ENCODE data around the gene GAR1. TPM values are rescaled to one million over a fixed set of nuclear protein-coding genes. Genes with fewer than 3 reads are reported as not detected.

Gene GAR1
- total RNA-seq, 4 donors from 2014 or later = 5.9 to 14.2 (median 11.3) TPM

DNA sequence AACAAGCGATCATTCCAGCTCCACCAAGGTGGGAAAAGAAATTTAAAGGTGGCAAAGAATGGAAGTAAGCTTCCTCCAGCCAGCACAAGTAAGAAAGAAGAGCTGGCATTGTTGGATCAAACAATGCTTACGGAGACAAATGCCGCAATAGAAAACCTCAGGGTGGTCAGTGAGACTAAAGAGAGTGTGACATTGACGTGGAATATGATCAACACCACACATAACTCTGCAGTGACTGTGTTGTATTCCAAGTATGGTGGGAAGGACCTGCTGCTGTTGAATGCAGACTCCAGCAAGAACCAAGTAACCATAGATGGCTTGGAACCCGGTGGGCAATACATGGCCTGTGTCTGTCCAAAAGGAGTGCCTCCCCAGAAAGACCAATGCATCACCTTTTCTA lies 54.5 kb downstream of the GAR1 start:
- Histone ChIP-seq H3K27me3 (no peaks in the 10 kb centered on the region), H3K27ac (no peak overlapping the region), H3K4me1 (peaks cover 0 to 11% (median 0%) of the 10 kb centered on the region in 3 donors), H3K4me3 (no peak overlapping the region), H3K9me3 (no peaks in the 10 kb centered on the region), H3K36me3 (peaks cover 0 to 11% (median 0%) of the 10 kb centered on the region in 3 donors)
- intact Hi-C loops (cut with DNase I) = no loop called here
- TF ChIP-seq POLR2A (IDR thresholded peaks at IDR 0.05) = no peak
- TF ChIP-seq, protein P1, sequence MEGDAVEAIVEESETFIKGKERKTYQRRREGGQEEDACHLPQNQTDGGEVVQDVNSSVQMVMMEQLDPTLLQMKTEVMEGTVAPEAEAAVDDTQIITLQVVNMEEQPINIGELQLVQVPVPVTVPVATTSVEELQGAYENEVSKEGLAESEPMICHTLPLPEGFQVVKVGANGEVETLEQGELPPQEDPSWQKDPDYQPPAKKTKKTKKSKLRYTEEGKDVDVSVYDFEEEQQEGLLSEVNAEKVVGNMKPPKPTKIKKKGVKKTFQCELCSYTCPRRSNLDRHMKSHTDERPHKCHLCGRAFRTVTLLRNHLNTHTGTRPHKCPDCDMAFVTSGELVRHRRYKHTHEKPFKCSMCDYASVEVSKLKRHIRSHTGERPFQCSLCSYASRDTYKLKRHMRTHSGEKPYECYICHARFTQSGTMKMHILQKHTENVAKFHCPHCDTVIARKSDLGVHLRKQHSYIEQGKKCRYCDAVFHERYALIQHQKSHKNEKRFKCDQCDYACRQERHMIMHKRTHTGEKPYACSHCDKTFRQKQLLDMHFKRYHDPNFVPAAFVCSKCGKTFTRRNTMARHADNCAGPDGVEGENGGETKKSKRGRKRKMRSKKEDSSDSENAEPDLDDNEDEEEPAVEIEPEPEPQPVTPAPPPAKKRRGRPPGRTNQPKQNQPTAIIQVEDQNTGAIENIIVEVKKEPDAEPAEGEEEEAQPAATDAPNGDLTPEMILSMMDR (IDR thresholded peaks at IDR 0.05) = no peak
- 89 to 94% methylated on average over 4 to 5 of the region's 5 CpGs for WGBS, 2 donors
- no peak for DNase-seq

DNA sequence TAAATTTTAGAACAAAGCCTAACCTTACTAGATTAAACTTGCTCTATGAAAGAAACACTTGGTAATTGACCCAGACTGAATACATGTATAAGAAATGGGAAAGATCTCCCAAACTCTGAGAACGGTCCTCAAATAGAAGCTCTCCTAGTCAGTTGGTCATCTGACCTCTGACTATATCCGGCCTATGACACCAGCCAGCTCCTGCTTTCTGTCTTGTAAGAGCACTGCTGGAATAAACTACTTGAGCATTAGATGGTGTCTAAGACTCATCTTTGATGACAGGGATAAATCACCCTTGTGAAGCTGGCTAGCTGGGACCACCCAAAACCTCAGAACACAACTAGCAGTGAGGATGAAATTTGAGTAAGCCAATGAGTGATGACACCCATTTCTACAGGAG lies 56.5 kb downstream of the GAR1 start:
- TF ChIP-seq, protein P1 (IDR thresholded peaks at IDR 0.05) = no peak
- TF ChIP-seq POLR2A (IDR thresholded peaks at IDR 0.05) = no peak
- 90 to 96% methylated on average over 2 of the region's 2 CpGs for WGBS, 2 donors

GRCh38 chr4:109872950-109873656 lies 57.5 kb downstream of the GAR1 start:
- intact Hi-C loops (cut with DNase I) = no loop called here
- Histone ChIP-seq H3K4me3 (no peak overlapping the region), H3K27me3 (no peaks in the 10 kb centered on the region), H3K36me3 (peaks cover 0 to 11% (median 0%) of the 10 kb centered on the region in 3 donors), H3K9me3 (no peaks in the 10 kb centered on the region), H3K27ac (no peak overlapping the region), H3K4me1 (peaks cover 0 to 11% (median 0%) of the 10 kb centered on the region in 3 donors)
- DNase-seq = no peak
- WGBS, 2 donors = 92 to 97% methylated on average over 6 of the region's 6 CpGs
- no peak for TF ChIP-seq POLR2A (IDR thresholded peaks at IDR 0.05)
- TF ChIP-seq, protein P1 (IDR thresholded peaks at IDR 0.05) = no peak

More for the DNA sequence above, 56.5 kb downstream of the GAR1 start:
- no peak overlapping the region for H3K27ac ChIP-seq
- intact Hi-C loops (cut with DNase I) = no loop called here
- no peaks in the 10 kb centered on the region for H3K27me3 ChIP-seq
- no peak for DNase-seq
- no peak overlapping the region for H3K4me3 ChIP-seq
- H3K36me3 ChIP-seq = peaks cover 0 to 11% (median 0%) of the 10 kb centered on the region in 3 donors
- peaks cover 0 to 11% (median 0%) of the 10 kb centered on the region in 3 donors for H3K4me1 ChIP-seq
- H3K9me3 ChIP-seq = no peaks in the 10 kb centered on the region

DNA sequence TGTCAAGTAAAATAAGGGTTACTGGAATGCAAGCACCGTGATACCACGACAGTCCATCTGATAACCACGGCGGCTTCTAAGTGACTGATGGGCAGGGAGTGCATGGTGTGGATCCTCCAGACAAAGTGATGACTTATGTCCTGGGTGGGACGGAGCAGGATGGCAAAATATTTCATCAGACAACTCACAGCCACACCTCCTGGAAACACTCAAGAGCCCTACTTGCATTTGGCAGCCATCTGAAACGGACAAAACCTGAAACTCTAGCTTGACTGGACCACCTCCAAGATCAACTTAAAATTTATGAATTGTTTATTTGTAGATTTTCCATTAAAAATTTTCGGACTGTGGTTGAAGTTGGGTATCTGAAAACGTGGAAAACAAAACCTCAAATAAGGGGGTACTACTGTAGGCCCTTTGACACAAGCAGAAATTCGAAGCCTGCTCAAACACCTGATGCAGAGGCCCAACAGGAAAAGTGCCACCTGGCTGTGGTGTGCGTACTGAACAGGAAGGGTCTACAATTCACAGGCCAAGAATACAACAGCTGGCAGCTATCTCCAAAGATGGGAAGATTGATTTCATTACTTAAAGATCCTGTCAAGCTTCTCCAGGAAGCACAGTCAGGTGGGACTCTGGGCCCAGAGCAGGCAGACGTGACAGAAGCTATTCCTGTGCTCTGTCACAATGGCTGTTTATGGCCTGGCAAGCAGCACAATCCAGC lies 58.4 kb downstream of the GAR1 start:
- TF ChIP-seq, protein P1 (IDR thresholded peaks at IDR 0.05) = no peak
- TF ChIP-seq POLR2A (IDR thresholded peaks at IDR 0.05) = no peak
- Histone ChIP-seq H3K4me1 (peaks cover 0 to 11% (median 0%) of the 10 kb centered on the region in 3 donors), H3K27ac (no peak overlapping the region), H3K36me3 (peaks cover 0 to 11% (median 0%) of the 10 kb centered on the region in 3 donors), H3K27me3 (no peaks in the 10 kb centered on the region), H3K4me3 (no peak overlapping the region), H3K9me3 (no peaks in the 10 kb centered on the region)
- intact Hi-C loops (cut with DNase I) = no loop called here
- no peak for DNase-seq
- WGBS, 2 donors = 56 to 66% methylated on average over 9 to 11 of the region's 11 CpGs

Other genes starting within 250 kb of the GAR1 start
- 10 to 100 TPM in 3 of 4 donors, 1 to 10 TPM in 1; 7.0 to 21.9 (median 15.4) TPM for gene CASP6, start 112.3 kb upstream of the GAR1 start, total RNA-seq
- gene PLA2G12A, start 85.7 kb upstream of the GAR1 start, total RNA-seq = 10 to 100 TPM; 10.8 to 66.6 (median 25.2) TPM
- 10 to 100 TPM in 2 of 4 donors, 1 to 10 TPM in 2; 6.1 to 45.1 (median 11.0) TPM for gene CFI, start 13.8 kb upstream of the GAR1 start, total RNA-seq
- under 1 TPM in 2 of 4 donors, not detected in 2; 0.18 to 0.19 TPM for gene RRH, start 12.2 kb downstream of the GAR1 start, total RNA-seq
- under 1 TPM in 2 of 4 donors, not detected in 2; 0.15 to 0.38 TPM for gene LRIT3, start 32.3 kb downstream of the GAR1 start, total RNA-seq
- under 1 TPM; 0.19 to 0.70 (median 0.47) TPM for gene EGF, start 97.1 kb downstream of the GAR1 start, total RNA-seq

Measured in esophagus squamous epithelium (tissue), 5 donors.